Pancreas (tissue), 10 donors: ENCODE results near the gene NHERF1. TPM values are rescaled to one million over a fixed set of nuclear protein-coding genes. Genes with fewer than 3 reads are reported as not detected.

Experiments used
- ATAC-seq, 4 donors: fragments of 200-7000 bp; cut with Tn5 transposase; one replicate each; pipeline versions ENCODE4 v1.8.0 to v1.9.1; 2020; ENCODE audit warnings: mild to moderate bottlenecking in 4 of 4, moderate library complexity in 4 of 4
- DNase-seq, 6 donors: peaks; one replicate each; pipeline ENCODE4 v3.0.0-alpha.2; 2020
- FAIRE-seq: peaks from 2 replicates; lab custom pipeline; 2012; peaks lifted over from hg19 to GRCh38; lab: Jason Lieb, UNC
- H3K27ac ChIP-seq, 4 donors: fragments of 200-600 bp; sonication (generic); 1 replicate in 3 of 4; 2 replicates in 1 of 4; pipeline versions ENCODE4 v1.5.0 to v1.8.0; 2020
- H3K27me3 ChIP-seq, 4 donors: fragments of 200-600 bp; one replicate each; pipeline ENCODE4 v1.8.0; 2021
- H3K36me3 ChIP-seq, 3 donors: fragments of 200-600 bp; sonication (generic) in 1 of 3; one replicate each; pipeline versions ENCODE4 v1.5.0 to v1.8.0; 2020 to 2021
- H3K4me1 ChIP-seq, 3 donors: fragments of 200-600 bp; one replicate each; pipeline ENCODE4 v1.8.0; 2021
- H3K4me3 ChIP-seq, 4 donors: fragments of 200-600 bp; sonication (generic) in 2 of 4; one replicate each; pipeline versions ENCODE4 v1.5.0 to v1.8.0; 2020 to 2021
- H3K9me3 ChIP-seq, 4 donors: fragments of 200-600 bp; one replicate each; pipeline ENCODE4 v1.8.0; 2021
- CTCF ChIP-seq, 4 donors: fragments of 200-600 bp; sonication (generic) in 3 of 4; IDR thresholded peaks; one replicate each; pipeline versions ENCODE4 v1.5.0 to v1.8.0; 2021; ENCODE audit warnings: antibody characterized with exemption in 4 of 4
- WGBS, 2 donors: extraction: QIAGEN DNeasy Blood & Tissue Kit; methylation state at CpG; one replicate each; pipeline ENCODE4 v1.1.7; 2013; 5-methylcytosine and 5-hydroxymethylcytosine counted together
- intact Hi-C, 3 donors: fragments of 100-400 bp; cut with DNase I; formaldehyde crosslinking; loops; one replicate each; pipeline versions ENCODE4 v1.11.1 to v1.14.2; 2022
- microRNA-seq, 2 donors: library from miRNA; unstranded; fragments of <30 nt; microRNA quantifications; one replicate each; pipeline versions ENCODE4 to v1.1.0, GENCODE V29; 2019 to 2020
- polyA plus RNA-seq, 2 donors: library from polyadenylated mRNA; stranded (reverse); fragments of 200-250 nt; gene quantifications; one replicate each; pipeline ENCODE4 v1.2.3, GENCODE V29; 2013
- total RNA-seq, 6 donors: library from RNA; stranded (reverse); fragmentation: NEBNext Ultra II Directional in 4 of 6; extraction: Animal tissue kit (Norgen Biotek cat#: 25700) in 4 of 6; gene quantifications; one replicate each; pipeline versions ENCODE4 v1.2.1 to v1.2.4, GENCODE V29; 2021 to 2023
- donor health status: healthy with polysubstance abuse.
- donor health status: DM: no; HTN: no; CAD: no; lungs with moderate emphysema.
- donor health status: DM: no; HTN: no; CAD: no.
- donor health status: control.
- donor health status: control.
- donor health status: Bipolar disorder and iron deficiency.
- donor health status: DM: yes; HTN: yes; CAD: no.
- donor health status: DM: no; HTN: no; CAD: no.
- donor health status: DM: no; HTN: no; CAD: no.
- donor health status: DM: yes; HTN: yes; CAD: no.

Gene NHERF1
- total and polyA plus RNA-seq, 8 donors, result 40.1 to 91.9 (median 56.5) TPM

- Histone ChIP-seq H3K27me3 (no peaks in the 10 kb centered on the region), H3K9me3 (no peaks in the 10 kb centered on the region), H3K4me1 (no peaks in the 10 kb centered on the region), H3K27ac (no peak overlapping the region), H3K36me3 (no peaks in the 10 kb centered on the region), H3K4me3 (no peak overlapping the region)
- intact Hi-C loops, result no loop called here
- DNase-seq (no peak), FAIRE-seq (no peak), ATAC-seq (no peak)
- TF ChIP-seq CTCF (IDR thresholded peaks at IDR 0.05), result no peak
- WGBS, 2 donors, result 94% methylated on average over 16 of the region's 16 CpGs
Measured at GRCh38 chr17:74818291-74818938, 70.0 kb downstream of the NHERF1 start.

Small RNA genes within 50 kb of the gene (microRNA-seq; reads per million reads assigned to microRNA genes)
- gene MIR3615, result 22.7 to 26.3 reads per million in 2 donors

Other genes with a start within 250 kb of the NHERF1 start
- gene CD300LB, start 217.2 kb upstream of the NHERF1 start, total RNA-seq, result under 1 TPM in 3 of 6 donors, not detected in 3; 0.14 to 0.52 (median 0.19) TPM
- gene CD300LB, start 217.2 kb upstream of the NHERF1 start, polyA plus RNA-seq, result under 1 TPM; 0.08 to 0.09 TPM
- gene CD300C, start 202.5 kb upstream of the NHERF1 start, total RNA-seq, result 1 to 10 TPM in 1 of 6 donors, under 1 TPM in 4, not detected in 1; 0.19 to 1.5 (median 0.38) TPM
- under 1 TPM; 0.19 TPM for gene CD300C, start 202.5 kb upstream of the NHERF1 start, polyA plus RNA-seq
- gene CD300H, start 181.1 kb upstream of the NHERF1 start, total RNA-seq, result not detected
- not detected for gene CD300H, start 181.1 kb upstream of the NHERF1 start, polyA plus RNA-seq
- gene CD300LD, start 156.3 kb upstream of the NHERF1 start, total RNA-seq, result not detected
- gene CD300LD, start 156.3 kb upstream of the NHERF1 start, polyA plus RNA-seq, result not detected
- gene CD300E, start 124.9 kb upstream of the NHERF1 start, total RNA-seq, result 1 to 10 TPM in 1 of 6 donors, under 1 TPM in 4, not detected in 1; 0.14 to 1.3 (median 0.16) TPM
- gene CD300E, start 124.9 kb upstream of the NHERF1 start, polyA plus RNA-seq, result under 1 TPM; 0.27 to 0.31 TPM
- gene CD300LF, start 35.7 kb upstream of the NHERF1 start, total RNA-seq, result 1 to 10 TPM in 1 of 6 donors, under 1 TPM in 5; 0.19 to 4.7 (median 0.26) TPM
- under 1 TPM; 0.28 to 0.42 TPM for gene CD300LF, start 35.7 kb upstream of the NHERF1 start, polyA plus RNA-seq
- gene RAB37, start 11.4 kb upstream of the NHERF1 start, total RNA-seq, result 1 to 10 TPM in 3 of 6 donors, under 1 TPM in 3; 0.79 to 1.8 (median 1.2) TPM
- gene RAB37, start 11.4 kb upstream of the NHERF1 start, polyA plus RNA-seq, result 1 to 10 TPM; 1.3 to 3.1 TPM
- gene NAT9, start 27.7 kb downstream of the NHERF1 start, total RNA-seq, result 10 to 100 TPM; 14.4 to 27.6 (median 22.4) TPM
- 10 to 100 TPM; 38.3 to 38.5 TPM for gene NAT9, start 27.7 kb downstream of the NHERF1 start, polyA plus RNA-seq
- under 1 TPM in 3 of 6 donors, not detected in 3; 0.03 to 0.12 (median 0.06) TPM for gene GRIN2C, start 111.3 kb downstream of the NHERF1 start, total RNA-seq
- under 1 TPM; 0.09 to 0.15 TPM for gene GRIN2C, start 111.3 kb downstream of the NHERF1 start, polyA plus RNA-seq
- gene FDXR, start 124.4 kb downstream of the NHERF1 start, total RNA-seq, result 10 to 100 TPM in 4 of 6 donors, 1 to 10 TPM in 2; 4.3 to 15.1 (median 12.5) TPM
- gene FDXR, start 124.4 kb downstream of the NHERF1 start, polyA plus RNA-seq, result 10 to 100 TPM in 1 of 2 donors, 1 to 10 TPM in 1; 8.5 to 11.4 TPM
- gene FADS6, start 145.0 kb downstream of the NHERF1 start, total RNA-seq, result under 1 TPM in 1 of 6 donors, not detected in 5; 0.16 TPM
- under 1 TPM in 1 of 2 donors, not detected in 1; 0.07 TPM for gene FADS6, start 145.0 kb downstream of the NHERF1 start, polyA plus RNA-seq
- under 1 TPM in 5 of 6 donors, not detected in 1; 0.03 to 0.17 (median 0.09) TPM for gene USH1G, start 174.6 kb downstream of the NHERF1 start, total RNA-seq
- gene USH1G, start 174.6 kb downstream of the NHERF1 start, polyA plus RNA-seq, result under 1 TPM; 0.08 to 0.09 TPM
- not detected for gene OTOP2, start 175.6 kb downstream of the NHERF1 start, total RNA-seq
- gene OTOP2, start 175.6 kb downstream of the NHERF1 start, polyA plus RNA-seq, result not detected
- gene OTOP3, start 187.3 kb downstream of the NHERF1 start, total RNA-seq, result under 1 TPM; 0.15 to 0.65 (median 0.39) TPM
- under 1 TPM; 0.15 to 0.35 TPM for gene OTOP3, start 187.3 kb downstream of the NHERF1 start, polyA plus RNA-seq
- gene HID1, start 224.1 kb downstream of the NHERF1 start, total RNA-seq, result 100 to 1,000 TPM in 5 of 6 donors, 10 to 100 TPM in 1; 76.7 to 145 (median 117) TPM
- gene HID1, start 224.1 kb downstream of the NHERF1 start, polyA plus RNA-seq, result 100 to 1,000 TPM; 217 to 262 TPM
- gene CDR2L, start 239.0 kb downstream of the NHERF1 start, total RNA-seq, result 10 to 100 TPM in 1 of 6 donors, 1 to 10 TPM in 5; 2.3 to 11.2 (median 3.4) TPM
- gene CDR2L, start 239.0 kb downstream of the NHERF1 start, polyA plus RNA-seq, result 1 to 10 TPM; 4.6 to 5.7 TPM